Measurements from ENCODE around the gene SYT1. TPM values are rescaled to one million over a fixed set of nuclear protein-coding genes. Genes with fewer than 3 reads are reported as not detected.

Gene SYT1
- total RNA-seq, 1 donor from 2014 or later = 35.5 TPM

DNA sequence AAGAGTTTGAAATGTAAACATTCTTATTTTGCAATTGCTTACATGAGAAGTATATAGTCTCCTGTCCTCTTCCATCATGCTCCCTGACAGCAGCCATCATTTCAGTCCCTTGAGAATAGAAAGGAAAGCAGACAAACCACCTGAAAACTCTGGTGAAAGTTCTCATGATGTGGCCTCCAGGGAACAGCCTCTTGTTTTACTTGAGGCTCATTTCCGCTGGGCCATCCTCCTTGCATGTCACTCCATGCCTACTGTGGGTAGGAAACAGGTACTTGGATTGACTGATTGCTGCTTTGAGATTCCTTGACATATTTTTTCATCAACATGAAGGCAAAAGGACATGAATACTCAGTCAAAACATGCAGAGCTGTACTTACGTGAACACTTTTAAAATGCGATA, 6.0 kb downstream of the SYT1 start:
- no peak overlapping the region for H3K4me3 Mint-ChIP-seq
- no peaks in the 10 kb centered on the region for H3K9me3 Mint-ChIP-seq
- H3K27ac Mint-ChIP-seq = peak overlapping the region; percentile 61
- TF ChIP-seq, protein P1, sequence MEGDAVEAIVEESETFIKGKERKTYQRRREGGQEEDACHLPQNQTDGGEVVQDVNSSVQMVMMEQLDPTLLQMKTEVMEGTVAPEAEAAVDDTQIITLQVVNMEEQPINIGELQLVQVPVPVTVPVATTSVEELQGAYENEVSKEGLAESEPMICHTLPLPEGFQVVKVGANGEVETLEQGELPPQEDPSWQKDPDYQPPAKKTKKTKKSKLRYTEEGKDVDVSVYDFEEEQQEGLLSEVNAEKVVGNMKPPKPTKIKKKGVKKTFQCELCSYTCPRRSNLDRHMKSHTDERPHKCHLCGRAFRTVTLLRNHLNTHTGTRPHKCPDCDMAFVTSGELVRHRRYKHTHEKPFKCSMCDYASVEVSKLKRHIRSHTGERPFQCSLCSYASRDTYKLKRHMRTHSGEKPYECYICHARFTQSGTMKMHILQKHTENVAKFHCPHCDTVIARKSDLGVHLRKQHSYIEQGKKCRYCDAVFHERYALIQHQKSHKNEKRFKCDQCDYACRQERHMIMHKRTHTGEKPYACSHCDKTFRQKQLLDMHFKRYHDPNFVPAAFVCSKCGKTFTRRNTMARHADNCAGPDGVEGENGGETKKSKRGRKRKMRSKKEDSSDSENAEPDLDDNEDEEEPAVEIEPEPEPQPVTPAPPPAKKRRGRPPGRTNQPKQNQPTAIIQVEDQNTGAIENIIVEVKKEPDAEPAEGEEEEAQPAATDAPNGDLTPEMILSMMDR (conservative IDR thresholded peaks at IDR 0.05) = no peak
- no peaks in the 10 kb centered on the region for H3K36me3 Mint-ChIP-seq
- H3K27me3 Mint-ChIP-seq = peaks cover 19% of the 10 kb centered on the region
- no peaks in the 10 kb centered on the region for H3K4me1 Mint-ChIP-seq (ENCODE audit: unreplicated experiment)
- no peak for DNase-seq (ENCODE audit: extremely low spot score, unreplicated experiment)

DNA sequence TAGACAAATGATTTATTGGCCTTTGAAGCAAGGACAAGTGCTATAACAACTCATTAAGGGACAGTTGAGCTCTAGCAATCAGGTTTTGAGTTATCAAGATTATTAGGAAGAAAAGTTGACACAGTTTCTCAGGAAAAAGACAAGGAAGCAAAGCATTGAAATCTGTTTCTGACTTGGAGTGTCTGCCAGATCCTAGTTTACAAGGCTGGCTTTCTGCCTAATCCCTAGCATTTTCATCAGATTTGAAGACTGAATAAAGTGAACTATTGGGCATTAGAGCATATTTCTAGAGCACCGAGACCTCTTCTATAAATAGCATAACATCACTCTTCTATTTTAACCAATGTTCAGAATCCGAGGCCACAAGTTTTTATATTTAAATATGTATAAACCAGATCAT, 7.0 kb downstream of the SYT1 start:
- no peaks in the 10 kb centered on the region for H3K9me3 Mint-ChIP-seq
- no peak for DNase-seq (ENCODE audit: extremely low spot score, unreplicated experiment)
- H3K4me1 Mint-ChIP-seq (ENCODE audit: unreplicated experiment) = no peaks in the 10 kb centered on the region
- no peak overlapping the region for H3K27ac Mint-ChIP-seq
- TF ChIP-seq, protein P1 (conservative IDR thresholded peaks at IDR 0.05) = no peak
- no peaks in the 10 kb centered on the region for H3K36me3 Mint-ChIP-seq
- H3K4me3 Mint-ChIP-seq = no peak overlapping the region
- H3K27me3 Mint-ChIP-seq = peaks cover 9% of the 10 kb centered on the region

DNA sequence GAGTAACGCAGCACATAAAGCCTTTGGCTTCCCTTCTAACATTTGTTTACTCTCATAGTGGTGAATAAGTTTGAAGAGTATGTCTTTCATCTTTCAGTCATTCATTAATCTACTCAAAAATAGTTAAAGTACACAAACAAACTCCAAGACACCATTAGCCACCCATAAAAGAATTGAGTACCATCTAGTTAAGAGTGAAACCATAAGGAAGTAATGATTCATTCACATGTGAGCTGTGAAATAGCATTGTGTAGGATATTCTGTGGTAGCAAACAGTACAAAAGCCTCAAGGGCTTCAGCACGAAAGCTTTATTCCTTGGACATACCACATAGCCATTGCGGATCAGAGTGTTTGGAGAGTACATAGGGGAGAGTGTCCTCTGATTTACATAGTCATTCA, 13.9 kb downstream of the SYT1 start:
- no peaks in the 10 kb centered on the region for H3K36me3 Mint-ChIP-seq
- H3K4me3 Mint-ChIP-seq = no peak overlapping the region
- no peaks in the 10 kb centered on the region for H3K9me3 Mint-ChIP-seq
- no peaks in the 10 kb centered on the region for H3K27me3 Mint-ChIP-seq
- H3K4me1 Mint-ChIP-seq (ENCODE audit: unreplicated experiment) = no peaks in the 10 kb centered on the region
- TF ChIP-seq, protein P1 (conservative IDR thresholded peaks at IDR 0.05) = no peak
- H3K27ac Mint-ChIP-seq = no peak overlapping the region
- no peak for DNase-seq (ENCODE audit: extremely low spot score, unreplicated experiment)

DNA sequence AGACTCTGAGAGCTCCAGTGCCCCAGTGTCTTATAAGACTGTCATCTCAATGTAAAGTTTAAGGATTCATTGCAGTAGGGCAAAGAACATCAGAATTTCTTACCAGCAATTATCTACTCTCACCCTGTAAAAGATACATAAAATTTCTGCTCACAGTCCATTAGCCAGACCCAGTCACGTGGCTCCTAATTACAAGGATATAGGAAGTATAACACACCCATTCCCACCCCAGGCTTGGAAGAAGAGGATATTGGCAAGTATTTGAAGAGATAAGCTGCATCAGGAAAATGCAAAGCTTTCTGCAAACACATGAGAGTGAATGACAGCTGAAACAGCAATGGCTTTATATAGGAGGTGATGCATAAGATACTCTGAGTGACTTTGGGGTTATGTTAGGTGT, 14.3 kb downstream of the SYT1 start:
- H3K36me3 Mint-ChIP-seq = no peaks in the 10 kb centered on the region

DNA sequence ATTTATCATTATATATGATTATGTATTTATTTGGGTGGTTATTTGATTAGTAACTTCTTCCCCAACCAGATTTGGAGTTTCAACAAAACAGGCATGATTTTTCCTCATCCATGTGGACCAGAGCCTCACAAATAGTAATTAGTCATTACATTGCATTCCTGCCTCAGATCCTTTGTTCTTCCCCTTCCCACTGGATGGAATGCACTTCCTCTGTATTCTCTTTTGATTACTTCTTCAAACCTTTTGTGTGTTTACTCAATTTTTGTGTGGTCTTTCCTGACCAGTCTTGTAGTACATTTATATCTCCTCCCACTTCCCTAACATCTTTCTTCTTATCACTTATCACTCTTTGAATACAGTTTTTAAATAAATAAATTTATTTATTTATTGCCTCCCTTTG, 15.5 kb downstream of the SYT1 start:
- H3K4me1 Mint-ChIP-seq (ENCODE audit: unreplicated experiment) = no peaks in the 10 kb centered on the region
- DNase-seq (ENCODE audit: extremely low spot score, unreplicated experiment) = no peak
- H3K9me3 Mint-ChIP-seq = no peaks in the 10 kb centered on the region
- TF ChIP-seq, protein P1 (conservative IDR thresholded peaks at IDR 0.05) = no peak
- H3K27me3 Mint-ChIP-seq = no peaks in the 10 kb centered on the region
- H3K27ac Mint-ChIP-seq = no peak overlapping the region
- H3K36me3 Mint-ChIP-seq = no peaks in the 10 kb centered on the region
- H3K4me3 Mint-ChIP-seq = no peak overlapping the region

More for the DNA sequence above, 14.3 kb downstream of the SYT1 start:
- no peak for DNase-seq (ENCODE audit: extremely low spot score, unreplicated experiment)
- Mint-ChIP-seq H3K27me3 (no peaks in the 10 kb centered on the region), H3K27ac (no peak overlapping the region), H3K4me3 (no peak overlapping the region), H3K4me1 (ENCODE audit: unreplicated experiment) (no peaks in the 10 kb centered on the region), H3K9me3 (no peaks in the 10 kb centered on the region)
- TF ChIP-seq, protein P1 (conservative IDR thresholded peaks at IDR 0.05) = no peak

DNA sequence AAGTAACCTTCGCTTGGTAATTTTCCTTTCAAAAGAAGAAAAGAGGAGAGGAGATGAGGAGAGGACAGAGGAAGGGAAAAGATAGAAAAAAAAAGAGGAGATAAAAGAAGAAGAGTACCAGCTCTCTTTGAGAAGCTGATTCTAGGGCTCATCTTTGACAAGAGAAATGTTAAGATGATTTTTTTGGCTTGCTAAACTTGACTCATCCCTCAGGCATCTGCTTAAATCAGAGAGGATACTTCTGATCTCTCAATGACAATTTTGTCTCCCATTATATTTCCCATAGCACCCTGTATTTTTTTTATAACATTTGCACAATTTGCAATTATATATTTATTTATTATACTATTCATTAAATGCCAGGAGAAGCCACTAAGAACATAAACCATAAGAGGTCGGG, 17.1 kb downstream of the SYT1 start:
- Mint-ChIP-seq H3K4me3 (no peak overlapping the region), H3K36me3 (no peaks in the 10 kb centered on the region), H3K27ac (no peak overlapping the region), H3K27me3 (no peaks in the 10 kb centered on the region), H3K9me3 (no peaks in the 10 kb centered on the region), H3K4me1 (ENCODE audit: unreplicated experiment) (no peaks in the 10 kb centered on the region)
- TF ChIP-seq, protein P1 (conservative IDR thresholded peaks at IDR 0.05) = no peak
- no peak for DNase-seq (ENCODE audit: extremely low spot score, unreplicated experiment)

Data from type B pancreatic cell (in vitro differentiated cells).